ENCODE results near the gene ATP5F1D. TPM values are rescaled to one million over a fixed set of nuclear protein-coding genes. Genes with fewer than 3 reads are reported as not detected.

The ATP5F1D gene
- total and polyA plus RNA-seq, 2 of the 13 experiments (the other 11 are each of a cell fraction or from before 2014, with no cell fraction given): 39.4 to 78.7 TPM

GRCh38 chr19:1290703-1291651, 49.4 kb downstream of the ATP5F1D start (continued):
- 0 out of 2 replicates have a peak, but pooled peaks have one; percentile 62 for TF ChIP-seq WIZ (CRISPR knock-in tag; IDR thresholded peaks at IDR 0.05)
- peak; percentile 65; the same call in 1 of the 2 replicates for TF ChIP-seq SRY (CRISPR knock-in tag; IDR thresholded peaks at IDR 0.05)
- no peak for TF ChIP-seq NFIC (IDR thresholded peaks at IDR 0.05; ENCODE audit: low read length)
- TF ChIP-seq ZSCAN20 (CRISPR knock-in tag; IDR thresholded peaks at IDR 0.05; ENCODE audit: borderline replicate concordance): 0 out of 2 replicates have a peak, but pooled peaks have one; percentile 80
- peak; percentile 86 for TF ChIP-seq HOXA3 (CRISPR knock-in tag; IDR thresholded peaks at IDR 0.05)
- TF ChIP-seq ZHX2 (IDR thresholded peaks at IDR 0.05; ENCODE audit: low read depth): 0 out of 2 replicates have a peak, but pooled peaks have one; percentile 56
- no peak for TF ChIP-seq ZHX2 (CRISPR knock-in tag; IDR thresholded peaks at IDR 0.05; ENCODE audit: borderline replicate concordance)
- TF ChIP-seq ZNF557 (CRISPR knock-in tag; IDR thresholded peaks at IDR 0.05): no peak
- peak; percentile 77 for TF ChIP-seq TEAD3 (CRISPR knock-in tag; optimal IDR thresholded peaks at IDR 0.05; ENCODE audit: borderline replicate concordance)
- 0 out of 2 replicates have a peak, but pooled peaks have one; percentile 52 for TF ChIP-seq SIN3A (IDR thresholded peaks at IDR 0.05; ENCODE audit: borderline replicate concordance, low read depth, low read length)
- TF ChIP-seq ARID3A (IDR thresholded peaks at IDR 0.05; ENCODE audit: low read depth, low read length): no peak
- peak; percentile 95 for TF ChIP-seq DPF2 (CRISPR knock-in tag; IDR thresholded peaks at IDR 0.05; ENCODE audit: borderline replicate concordance, low read depth)
- peak in 1 of 2 experiments; percentile 93; a peak in 2 of 4 replicates for TF ChIP-seq KLF16 (CRISPR knock-in tag; IDR thresholded peaks at IDR 0.05)
- TF ChIP-seq SAFB2 (CRISPR knock-in tag; IDR thresholded peaks at IDR 0.05; ENCODE audit: borderline replicate concordance, low read depth): peak; percentile 84; the same call in 1 of the 2 replicates
- TF ChIP-seq GATAD2A (CRISPR knock-in tag; IDR thresholded peaks at IDR 0.05): peak; percentile 93
- peak; percentile 57; the same call in 1 of the 2 replicates for TF ChIP-seq THAP9 (CRISPR knock-in tag; IDR thresholded peaks at IDR 0.05; ENCODE audit: borderline replicate concordance)
- peak; percentile 75; the same call in 1 of the 2 replicates for TF ChIP-seq ZNF558 (CRISPR knock-in tag; IDR thresholded peaks at IDR 0.05; ENCODE audit: borderline replicate concordance)
- peak; percentile 98 for TF ChIP-seq ELF1 (CRISPR knock-in tag; IDR thresholded peaks at IDR 0.05)

Measured in HepG2 (cell line).